A549 treated with Mapracorat at 1 μM for 4 hours (cell line): ENCODE results near the gene CWC15. TPM values are rescaled to one million over a fixed set of nuclear protein-coding genes. Genes with fewer than 3 reads are reported as not detected.

Experiments used
- total RNA-seq: library from RNA; stranded (reverse); fragments of 200-300 nt; extraction: Qiagen RNA extraction; gene quantifications from 5 replicates; pipeline ENCODE4 v1.2.3, GENCODE V29; 2022

The CWC15 gene
- total RNA-seq: 29.1 to 34.7 TPM (median 32.7 TPM) in 5 replicates

DNA sequence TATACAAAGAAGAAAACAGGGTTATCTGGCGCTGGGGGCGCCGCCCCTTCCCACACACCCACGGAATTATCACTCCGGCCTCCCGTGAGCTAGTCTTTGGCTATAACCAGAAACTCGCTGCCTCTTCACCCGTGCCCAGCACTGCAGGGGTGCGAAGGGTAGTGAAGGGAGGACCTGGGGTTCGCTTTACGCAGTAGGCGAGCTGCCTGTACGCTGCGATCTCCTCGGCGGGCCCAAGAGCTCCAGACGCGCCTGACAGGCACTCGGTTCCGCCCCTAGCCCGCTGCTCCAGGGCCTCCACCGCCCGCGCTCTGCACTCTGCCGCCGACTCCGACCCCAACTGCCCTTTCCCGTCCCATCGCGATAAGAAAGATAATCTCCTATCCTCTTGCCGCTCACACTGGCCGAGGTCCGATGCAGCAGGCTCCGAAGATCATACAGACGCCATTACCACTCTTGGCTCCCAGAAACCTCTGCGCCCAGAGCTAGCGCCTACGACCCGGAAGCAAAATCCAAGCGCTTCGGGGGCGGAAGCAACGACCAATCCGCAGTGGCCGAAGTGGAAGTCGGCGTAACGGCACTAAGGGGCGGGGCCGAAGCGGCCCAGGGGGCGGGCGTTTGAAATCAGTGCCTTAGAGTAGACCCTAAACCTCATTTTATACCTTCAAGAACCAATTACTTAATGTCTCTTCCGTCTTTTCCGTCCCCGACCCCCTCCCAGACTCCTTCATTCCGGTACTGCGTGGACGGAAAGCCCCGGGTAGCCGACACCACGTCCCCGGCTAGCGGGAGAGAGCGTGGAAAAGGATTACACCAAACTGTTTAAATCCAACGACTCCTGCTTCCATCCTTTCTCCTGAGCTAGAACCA lies at the start of gene CWC15, which contains the start of gene KDM4D:
Gene CWC15 (minus strand): TSS at position 458 of the 870 bp plus-strand sequence. CDS start 1,371 bp downstream, outside the sequence.
Gene KDM4D (plus strand): TSS at position 611 of the 870 bp plus-strand sequence. CDS start 23,664 bp downstream, outside the sequence.

Other genes starting within 250 kb of the CWC15 start
- 5.7 to 8.6 TPM (median 7.8 TPM) in 5 replicates for gene AMOTL1, start 205.2 kb downstream of the CWC15 start, total RNA-seq
- gene KDM4D, start 153 bp upstream of the CWC15 start, total RNA-seq: 0.30 to 0.51 TPM (median 0.42 TPM) in 5 replicates
- not detected in 5 replicates for gene KDM4E, start 51.7 kb upstream of the CWC15 start, total RNA-seq
- not detected in 5 replicates for gene KDM4F, start 75.9 kb upstream of the CWC15 start, total RNA-seq
- gene SRSF8, start 93.4 kb upstream of the CWC15 start, total RNA-seq: 16.2 to 21.0 TPM (median 20.2 TPM) in 5 replicates
- 12.6 to 16.0 TPM (median 15.2 TPM) in 5 replicates for gene ENDOD1, start 116.3 kb upstream of the CWC15 start, total RNA-seq